Neutrophil (primary cell): ENCODE results near the gene RELL2.
A peak's percentile ranks its signal among the peaks of the same experiment; 100 is the strongest.

ENCODE experiments used
- H3K27ac ChIP-seq: fragments of 200-600 bp; sonication (generic); 2 replicates; pipeline ENCODE4 v1.5.1; 2016; ENCODE audit warnings: mild to moderate bottlenecking, moderate library complexity
- H3K27me3 ChIP-seq: fragments of 200-600 bp; sonication (generic); 2 replicates; pipeline ENCODE4 v1.6.0; 2016; ENCODE audit warnings: mild to moderate bottlenecking
- H3K36me3 ChIP-seq: fragments of 200-600 bp; sonication (generic); 2 replicates; pipeline ENCODE4 v1.5.1; 2017
- H3K4me1 ChIP-seq, 2 experiments: fragments of 200-600 bp in 1 of 2; sonication (generic) in 1 of 2; 1 replicate in 1 of 2; 2 replicates in 1 of 2; pipeline versions ENCODE4 v1.5.1 to v1.6.1; 2013 to 2016; ENCODE audit warnings: low read depth in 1 of 2, low read length in 1 of 2, mild to moderate bottlenecking in 1 of 2, moderate library complexity in 1 of 2; ENCODE audit not compliant: control insufficient read depth in 1 of 2, insufficient read depth in 1 of 2
- H3K4me3 ChIP-seq, 2 experiments: fragments of 200-600 bp in 1 of 2; sonication (generic) in 1 of 2; 1 replicate in 1 of 2; 2 replicates in 1 of 2; pipeline ENCODE4 v1.5.1; 2013 to 2016; ENCODE audit warnings: low read depth in 1 of 2, low read length in 1 of 2, mild to moderate bottlenecking in 1 of 2, moderate library complexity in 1 of 2
- H3K9me3 ChIP-seq: fragments of 200-600 bp; sonication (generic); 2 replicates; pipeline ENCODE4 v1.5.1; 2016
- CTCF ChIP-seq: fragments of 200-600 bp; sonication (generic); IDR thresholded peaks from 2 replicates; pipeline ENCODE4 v1.5.1; 2016; ENCODE audit warnings: antibody characterized with exemption

The RELL2 gene

GRCh38 chr5:141634720-141635119 is 2.1 kb upstream of the RELL2 start:
- TF ChIP-seq CTCF: no peak

GRCh38 chr5:141635646-141636045 is 1.2 kb upstream of the RELL2 start:
- peaks cover 25 to 27% of the 10 kb centered on the region in 2 experiments for H3K4me1 ChIP-seq
- H3K4me3 ChIP-seq: peak overlapping the region; percentile 81 to 99
- H3K27ac ChIP-seq: no peak overlapping the region
- H3K27me3 ChIP-seq: peaks cover 15% of the 10 kb centered on the region
- peaks cover 18% of the 10 kb centered on the region for H3K36me3 ChIP-seq
- H3K9me3 ChIP-seq: no peaks in the 10 kb centered on the region
- TF ChIP-seq CTCF: no peak

More at GRCh38 chr5:141634720-141635119, 2.1 kb upstream of the RELL2 start:
- H3K4me3 ChIP-seq: no peak overlapping the region
- H3K27ac ChIP-seq: no peak overlapping the region
- H3K27me3 ChIP-seq: peaks cover 15% of the 10 kb centered on the region
- peaks cover 25 to 27% of the 10 kb centered on the region in 2 experiments for H3K4me1 ChIP-seq
- no peaks in the 10 kb centered on the region for H3K9me3 ChIP-seq
- peaks cover 21% of the 10 kb centered on the region for H3K36me3 ChIP-seq

- H3K27ac ChIP-seq: peak overlapping the region; percentile 73
- no peaks in the 10 kb centered on the region for H3K9me3 ChIP-seq
- peaks cover 22% of the 10 kb centered on the region for H3K36me3 ChIP-seq
- peaks cover 15% of the 10 kb centered on the region for H3K27me3 ChIP-seq
- TF ChIP-seq CTCF: no peak
- H3K4me3 ChIP-seq: peak overlapping the region; percentile 81 to 99
- peaks cover 25 to 27% of the 10 kb centered on the region in 2 experiments for H3K4me1 ChIP-seq
Measured at GRCh38 chr5:141636106-141636412, 738 bp upstream of the RELL2 start.

- Histone ChIP-seq H3K4me1 (peaks cover 25 to 27% of the 10 kb centered on the region in 2 experiments), H3K27ac (peak overlapping the region; percentile 73), H3K9me3 (no peaks in the 10 kb centered on the region), H3K4me3 (peak overlapping the region; percentile 81 to 99), H3K27me3 (peaks cover 15% of the 10 kb centered on the region), H3K36me3 (peaks cover 34% of the 10 kb centered on the region)
- TF ChIP-seq CTCF: no peak
Measured at GRCh38 chr5:141637123-141637766, 448 bp downstream of the RELL2 start.

- H3K36me3 ChIP-seq: peaks cover 34% of the 10 kb centered on the region
- peaks cover 15% of the 10 kb centered on the region for H3K27me3 ChIP-seq
- TF ChIP-seq CTCF: peak; percentile 70
- H3K4me1 ChIP-seq: peaks cover 25 to 27% of the 10 kb centered on the region in 2 experiments
- H3K4me3 ChIP-seq: peak overlapping the region; percentile 81 to 99
- no peaks in the 10 kb centered on the region for H3K9me3 ChIP-seq
- peak overlapping the region; percentile 73 for H3K27ac ChIP-seq
Measured at GRCh38 chr5:141637767-141638419, 1.1 kb downstream of the RELL2 start.
